A673 (cell line): ENCODE results near the gene PRKCH. TPM values are rescaled to one million over a fixed set of nuclear protein-coding genes. Genes with fewer than 3 reads are reported as not detected.

Source experiments
- BruUV-seq: library from RNA; stranded (reverse); fragments of 400-500 nt; replicated peaks from 2 replicates; lab custom pipeline; 2021; lab: Mats Ljungman, UMichigan
- CTCF ChIA-PET: fragments of 300-600 bp; sonication (Branson Sonifier 250); formaldehyde crosslinking; loops from one replicate; lab custom pipeline; 2022; ENCODE audit warnings: antibody characterized with exemption; lab: Charles Lee
- POLR2A ChIA-PET: fragments of 300-600 bp; sonication (Branson Sonifier 250); formaldehyde crosslinking; loops from one replicate; lab custom pipeline; 2022; ENCODE audit warnings: antibody characterized with exemption; ENCODE audit not compliant: low non-redundant PET; lab: Charles Lee
- DNase-seq: peaks from one replicate; pipeline ENCODE4 v3.0.0-alpha.2; 2015; ENCODE audit warnings: low spot score
- H3K27ac ChIP-seq: fragments of 200-600 bp; sonication (generic); 2 replicates; pipeline ENCODE4 v1.5.1; 2016; ENCODE audit warnings: mixed run types, low read depth, mild to moderate bottlenecking, mixed read lengths, antibody characterized with exemption, low read length; ENCODE audit not compliant: poor library complexity, severe bottlenecking
- H3K27me3 ChIP-seq: fragments of 200-600 bp; sonication (generic); replicated peaks from 2 replicates; pipeline ENCODE4 v1.6.1; 2017; ENCODE audit warnings: mixed run types, low read depth, mild to moderate bottlenecking, mixed read lengths, antibody characterized with exemption, low read length; ENCODE audit not compliant: insufficient read depth, poor library complexity
- H3K36me3 ChIP-seq: fragments of 200-600 bp; sonication (generic); 2 replicates; pipeline ENCODE4 v1.6.1; 2016; ENCODE audit warnings: mixed run types, mild to moderate bottlenecking, mixed read lengths, antibody characterized with exemption, low read length; ENCODE audit not compliant: insufficient read depth, poor library complexity, severe bottlenecking
- H3K4me1 ChIP-seq: fragments of 200-600 bp; sonication (generic); 2 replicates; pipeline ENCODE4 v1.6.1; 2017; ENCODE audit warnings: mixed run types, mild to moderate bottlenecking, mixed read lengths, antibody characterized with exemption, low read length; ENCODE audit not compliant: insufficient read depth, poor library complexity, severe bottlenecking
- H3K4me3 ChIP-seq: fragments of 200-600 bp; sonication (generic); 2 replicates; pipeline ENCODE4 v1.5.1; 2016; ENCODE audit warnings: low read depth, mixed run types, mild to moderate bottlenecking, mixed read lengths, low read length; ENCODE audit not compliant: poor library complexity, severe bottlenecking
- H3K9me3 ChIP-seq: fragments of 200-600 bp; sonication (generic); 2 replicates; pipeline ENCODE4 v1.6.1; 2016; ENCODE audit warnings: mixed run types, low read depth, mild to moderate bottlenecking, mixed read lengths, antibody characterized with exemption, low read length; ENCODE audit not compliant: poor library complexity, severe bottlenecking
- CTCF ChIP-seq: fragments of 300-800, 200-600 bp; sonication (generic); conservative IDR thresholded peaks from 2 replicates; pipeline ENCODE4 v1.5.1; 2017; ENCODE audit warnings: low read depth, mild to moderate bottlenecking, antibody characterized with exemption, low read length, moderate library complexity, mixed read lengths
- EZH2 ChIP-seq: fragments of 200-600 bp; sonication (generic); IDR thresholded peaks from 2 replicates; pipeline ENCODE4 v1.6.1; 2017; ENCODE audit warnings: borderline replicate concordance, low read depth, mild to moderate bottlenecking, mixed read lengths, antibody characterized with exemption, low read length; ENCODE audit not compliant: poor library complexity, severe bottlenecking
- intact Hi-C: fragments of 100-400 bp; cut with micrococcal nuclease; formaldehyde crosslinking; loops from one replicate; pipeline ENCODE4 v1.10.0; 2022; ENCODE audit not compliant: unreplicated experiment
- total RNA-seq: library from RNA; stranded (reverse); gene quantifications from 2 replicates; pipeline ENCODE4 v1.2.3, GENCODE V29; 2021

Gene PRKCH
- total RNA-seq, 1 experiment from 2014 or later: 1.8 TPM

- no peaks in the 10 kb centered on the region for H3K9me3 ChIP-seq
- TF ChIP-seq EZH2 (no peak), CTCF (no peak)
- no peaks in the 10 kb centered on the region for H3K36me3 ChIP-seq
- no TSS peak for BruUV-seq
- H3K4me1 ChIP-seq: peaks cover 20% of the 10 kb centered on the region
- POLR2A ChIA-PET: no interaction called here
- intact Hi-C loops: no loop called here
- H3K27me3 ChIP-seq: no peaks in the 10 kb centered on the region
- no peak for DNase-seq
- CTCF ChIA-PET: no interaction called here
- H3K4me3 ChIP-seq: no peak overlapping the region
- no peak overlapping the region for H3K27ac ChIP-seq
Measured at GRCh38 chr14:61557854-61558253, 236.5 kb downstream of the PRKCH start.

- Histone ChIP-seq H3K9me3 (no peaks in the 10 kb centered on the region), H3K4me3 (no peak overlapping the region), H3K4me1 (peaks cover 17% of the 10 kb centered on the region), H3K36me3 (no peaks in the 10 kb centered on the region), H3K27ac (no peak overlapping the region), H3K27me3 (no peaks in the 10 kb centered on the region)
- TF ChIP-seq CTCF (no peak), EZH2 (no peak)
- ChIA-PET CTCF (interaction anchor here (0.7 kb wide), 1 partner anchor 47 kb away, joined by 5 read pairs; no protein-coding TSS in a partner anchor), POLR2A (no interaction called here)
- peak; percentile 88 for DNase-seq
- intact Hi-C loops: no loop called here
- BruUV-seq: no TSS peak
Measured at GRCh38 chr14:61558271-61558670, 236.9 kb downstream of the PRKCH start.

- intact Hi-C loops: no loop called here
- ChIA-PET POLR2A (no interaction called here), CTCF (interaction anchor here (1.1 kb wide), 1 partner anchor 99 kb away, joined by 4 read pairs; no protein-coding TSS in a partner anchor)
- no peak overlapping the region for H3K4me3 ChIP-seq
- BruUV-seq: no TSS peak
- H3K27ac ChIP-seq: no peak overlapping the region
- H3K27me3 ChIP-seq: no peaks in the 10 kb centered on the region
- no peaks in the 10 kb centered on the region for H3K9me3 ChIP-seq
- peaks cover 17% of the 10 kb centered on the region for H3K4me1 ChIP-seq
- no peak for DNase-seq
- H3K36me3 ChIP-seq: no peaks in the 10 kb centered on the region
- no peak for TF ChIP-seq EZH2
- TF ChIP-seq CTCF: no peak
Measured at GRCh38 chr14:61559641-61560201, 238.3 kb downstream of the PRKCH start.
